ENCODE results near the gene GPR78. TPM values are rescaled to one million over a fixed set of nuclear protein-coding genes. Genes with fewer than 3 reads are reported as not detected.
A peak's percentile ranks its signal among the peaks of the same experiment; 100 is the strongest.

GPR78 gene
- total RNA-seq, 1 donor from 2014 or later: 0.97 TPM

GRCh38 chr4:8614365-8615193 lies 34.4 kb downstream of the GPR78 start:
- Mint-ChIP-seq H3K27me3 (no peaks in the 10 kb centered on the region), H3K9me3 (no peaks in the 10 kb centered on the region), H3K4me3 (no peak overlapping the region), H3K4me1 (ENCODE audit: unreplicated experiment) (peaks cover 7% of the 10 kb centered on the region), H3K36me3 (no peaks in the 10 kb centered on the region), H3K27ac (no peak overlapping the region)
- TF ChIP-seq, protein P1, sequence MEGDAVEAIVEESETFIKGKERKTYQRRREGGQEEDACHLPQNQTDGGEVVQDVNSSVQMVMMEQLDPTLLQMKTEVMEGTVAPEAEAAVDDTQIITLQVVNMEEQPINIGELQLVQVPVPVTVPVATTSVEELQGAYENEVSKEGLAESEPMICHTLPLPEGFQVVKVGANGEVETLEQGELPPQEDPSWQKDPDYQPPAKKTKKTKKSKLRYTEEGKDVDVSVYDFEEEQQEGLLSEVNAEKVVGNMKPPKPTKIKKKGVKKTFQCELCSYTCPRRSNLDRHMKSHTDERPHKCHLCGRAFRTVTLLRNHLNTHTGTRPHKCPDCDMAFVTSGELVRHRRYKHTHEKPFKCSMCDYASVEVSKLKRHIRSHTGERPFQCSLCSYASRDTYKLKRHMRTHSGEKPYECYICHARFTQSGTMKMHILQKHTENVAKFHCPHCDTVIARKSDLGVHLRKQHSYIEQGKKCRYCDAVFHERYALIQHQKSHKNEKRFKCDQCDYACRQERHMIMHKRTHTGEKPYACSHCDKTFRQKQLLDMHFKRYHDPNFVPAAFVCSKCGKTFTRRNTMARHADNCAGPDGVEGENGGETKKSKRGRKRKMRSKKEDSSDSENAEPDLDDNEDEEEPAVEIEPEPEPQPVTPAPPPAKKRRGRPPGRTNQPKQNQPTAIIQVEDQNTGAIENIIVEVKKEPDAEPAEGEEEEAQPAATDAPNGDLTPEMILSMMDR (conservative IDR thresholded peaks at IDR 0.05): no peak
- no peak for DNase-seq (ENCODE audit: extremely low spot score, unreplicated experiment)

- no peaks in the 10 kb centered on the region for H3K36me3 Mint-ChIP-seq
- H3K27ac Mint-ChIP-seq: no peak overlapping the region
- no peaks in the 10 kb centered on the region for H3K9me3 Mint-ChIP-seq
- no peak overlapping the region for H3K4me3 Mint-ChIP-seq
- TF ChIP-seq, protein P1 (conservative IDR thresholded peaks at IDR 0.05): no peak
- H3K4me1 Mint-ChIP-seq (ENCODE audit: unreplicated experiment): peaks cover 7% of the 10 kb centered on the region
- no peaks in the 10 kb centered on the region for H3K27me3 Mint-ChIP-seq
- DNase-seq (ENCODE audit: extremely low spot score, unreplicated experiment): no peak
These were observed 35.2 kb downstream of the GPR78 start for GRCh38 chr4:8615366-8615765.

GRCh38 chr4:8615921-8616787 lies 36.0 kb downstream of the GPR78 start:
- no peaks in the 10 kb centered on the region for H3K36me3 Mint-ChIP-seq
- TF ChIP-seq, protein P1 (conservative IDR thresholded peaks at IDR 0.05): no peak
- H3K4me1 Mint-ChIP-seq (ENCODE audit: unreplicated experiment): peaks cover 7% of the 10 kb centered on the region
- H3K27ac Mint-ChIP-seq: peak overlapping the region; percentile 20
- DNase-seq (ENCODE audit: extremely low spot score, unreplicated experiment): no peak
- no peaks in the 10 kb centered on the region for H3K27me3 Mint-ChIP-seq
- no peak overlapping the region for H3K4me3 Mint-ChIP-seq
- no peaks in the 10 kb centered on the region for H3K9me3 Mint-ChIP-seq

DNA sequence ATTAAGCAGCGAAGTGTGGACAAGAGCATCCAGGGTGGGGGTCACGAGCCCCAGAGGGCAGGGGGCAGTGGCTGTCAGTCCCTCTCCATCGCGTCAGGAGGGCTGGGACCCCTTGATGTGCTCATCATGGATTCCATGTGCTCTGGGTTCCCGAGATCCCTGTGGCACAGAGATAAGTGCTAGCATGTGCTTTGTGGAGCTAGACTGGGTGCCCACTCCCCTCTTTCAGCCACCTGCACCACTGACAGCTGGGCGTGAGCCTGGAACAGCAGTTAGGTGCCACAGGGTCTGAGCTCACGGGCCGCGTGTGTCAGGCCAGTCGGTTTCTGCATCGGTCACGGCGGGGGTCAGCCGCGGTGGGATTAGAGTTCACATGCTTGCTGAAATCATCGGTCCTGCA lies 36.6 kb downstream of the GPR78 start:
- peaks cover 7% of the 10 kb centered on the region for H3K4me1 Mint-ChIP-seq (ENCODE audit: unreplicated experiment)
- TF ChIP-seq, protein P1 (conservative IDR thresholded peaks at IDR 0.05): no peak
- no peak overlapping the region for H3K27ac Mint-ChIP-seq
- H3K36me3 Mint-ChIP-seq: no peaks in the 10 kb centered on the region
- H3K4me3 Mint-ChIP-seq: no peak overlapping the region
- H3K27me3 Mint-ChIP-seq: no peaks in the 10 kb centered on the region
- DNase-seq (ENCODE audit: extremely low spot score, unreplicated experiment): no peak
- H3K9me3 Mint-ChIP-seq: no peaks in the 10 kb centered on the region

- no peak overlapping the region for H3K4me3 Mint-ChIP-seq
- no peak for DNase-seq (ENCODE audit: extremely low spot score, unreplicated experiment)
- no peaks in the 10 kb centered on the region for H3K27me3 Mint-ChIP-seq
- no peak overlapping the region for H3K27ac Mint-ChIP-seq
- no peaks in the 10 kb centered on the region for H3K36me3 Mint-ChIP-seq
- peaks cover 7% of the 10 kb centered on the region for H3K4me1 Mint-ChIP-seq (ENCODE audit: unreplicated experiment)
- TF ChIP-seq, protein P1 (conservative IDR thresholded peaks at IDR 0.05): no peak
- H3K9me3 Mint-ChIP-seq: no peaks in the 10 kb centered on the region
These were observed 37.4 kb downstream of the GPR78 start for GRCh38 chr4:8617486-8618040.
